Fibroblast of mammary gland (primary cell): ENCODE data around the gene ARHGAP10.

Source experiments
- DNase-seq: peaks from one replicate; pipeline ENCODE4 v3.0.0-alpha.2; 2010; ENCODE audit warnings: low read depth
- H3K4me3 ChIP-seq: 2 replicates; pipeline ENCODE4 v1.5.1; 2011; ENCODE audit warnings: low read depth, mild to moderate bottlenecking, low read length, moderate library complexity; ENCODE audit not compliant: control insufficient read depth
- TF ChIP-seq, protein P1 (sequence below): conservative IDR thresholded peaks from 2 replicates; pipeline ENCODE4 v1.5.1; 2011; ENCODE audit warnings: low read depth, low read length, inconsistent platforms; ENCODE audit not compliant: control insufficient read depth, insufficient read depth

ARHGAP10 gene

DNA sequence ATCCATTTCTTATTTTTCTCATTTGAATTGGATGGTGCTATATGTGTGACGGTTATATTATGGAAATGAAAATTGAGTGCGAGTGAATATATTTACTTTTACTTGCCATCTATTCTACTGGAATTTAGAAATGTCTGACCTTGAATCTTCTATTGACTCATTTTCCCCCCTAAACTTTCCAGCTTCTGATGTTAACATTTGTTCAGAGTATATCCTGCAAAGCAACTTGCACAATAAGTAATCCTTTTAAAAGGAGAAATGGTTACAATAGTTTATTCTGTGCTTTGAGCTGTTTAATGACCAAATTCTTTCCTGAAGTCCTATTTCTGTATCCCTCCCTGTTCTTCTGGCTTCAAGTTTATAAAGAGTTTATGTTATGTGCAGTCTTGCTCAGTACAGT, 116.7 kb downstream of the ARHGAP10 start:
- DNase-seq = no peak
- no peak overlapping the region for H3K4me3 ChIP-seq
- TF ChIP-seq, protein P1, sequence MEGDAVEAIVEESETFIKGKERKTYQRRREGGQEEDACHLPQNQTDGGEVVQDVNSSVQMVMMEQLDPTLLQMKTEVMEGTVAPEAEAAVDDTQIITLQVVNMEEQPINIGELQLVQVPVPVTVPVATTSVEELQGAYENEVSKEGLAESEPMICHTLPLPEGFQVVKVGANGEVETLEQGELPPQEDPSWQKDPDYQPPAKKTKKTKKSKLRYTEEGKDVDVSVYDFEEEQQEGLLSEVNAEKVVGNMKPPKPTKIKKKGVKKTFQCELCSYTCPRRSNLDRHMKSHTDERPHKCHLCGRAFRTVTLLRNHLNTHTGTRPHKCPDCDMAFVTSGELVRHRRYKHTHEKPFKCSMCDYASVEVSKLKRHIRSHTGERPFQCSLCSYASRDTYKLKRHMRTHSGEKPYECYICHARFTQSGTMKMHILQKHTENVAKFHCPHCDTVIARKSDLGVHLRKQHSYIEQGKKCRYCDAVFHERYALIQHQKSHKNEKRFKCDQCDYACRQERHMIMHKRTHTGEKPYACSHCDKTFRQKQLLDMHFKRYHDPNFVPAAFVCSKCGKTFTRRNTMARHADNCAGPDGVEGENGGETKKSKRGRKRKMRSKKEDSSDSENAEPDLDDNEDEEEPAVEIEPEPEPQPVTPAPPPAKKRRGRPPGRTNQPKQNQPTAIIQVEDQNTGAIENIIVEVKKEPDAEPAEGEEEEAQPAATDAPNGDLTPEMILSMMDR = no peak

GRCh38 chr4:147851135-147851534, 119.2 kb downstream of the ARHGAP10 start:
- TF ChIP-seq, protein P1 = no peak
- DNase-seq = no peak

DNA sequence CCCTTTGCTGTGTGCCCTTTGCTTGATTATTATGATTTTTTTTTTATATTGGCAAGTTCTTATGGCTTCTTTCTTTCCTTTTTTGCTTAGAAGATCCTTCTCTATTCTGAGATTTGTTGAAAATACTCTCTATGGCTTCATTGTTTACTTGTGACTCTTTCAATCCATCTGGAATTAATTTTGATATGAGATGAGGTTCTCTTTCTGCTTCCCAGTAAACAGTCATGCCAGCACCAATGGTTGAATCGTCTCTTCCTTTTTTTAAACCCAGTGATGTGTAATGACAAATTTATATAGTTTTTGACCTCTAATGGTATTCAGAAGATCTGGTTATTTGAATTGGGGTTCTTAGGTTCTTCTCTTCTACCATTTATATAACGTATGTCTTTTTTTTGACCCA, 121.8 kb downstream of the ARHGAP10 start:
- peak; percentile 91 for DNase-seq
- no peak overlapping the region for H3K4me3 ChIP-seq
- TF ChIP-seq, protein P1 = no peak

More at GRCh38 chr4:147851135-147851534, 119.2 kb downstream of the ARHGAP10 start:
- H3K4me3 ChIP-seq = no peak overlapping the region

- no peak overlapping the region for H3K4me3 ChIP-seq
- TF ChIP-seq, protein P1 = no peak
- DNase-seq = no peak
Observed at GRCh38 chr4:147854154-147854553, 122.3 kb downstream of the ARHGAP10 start.

DNA sequence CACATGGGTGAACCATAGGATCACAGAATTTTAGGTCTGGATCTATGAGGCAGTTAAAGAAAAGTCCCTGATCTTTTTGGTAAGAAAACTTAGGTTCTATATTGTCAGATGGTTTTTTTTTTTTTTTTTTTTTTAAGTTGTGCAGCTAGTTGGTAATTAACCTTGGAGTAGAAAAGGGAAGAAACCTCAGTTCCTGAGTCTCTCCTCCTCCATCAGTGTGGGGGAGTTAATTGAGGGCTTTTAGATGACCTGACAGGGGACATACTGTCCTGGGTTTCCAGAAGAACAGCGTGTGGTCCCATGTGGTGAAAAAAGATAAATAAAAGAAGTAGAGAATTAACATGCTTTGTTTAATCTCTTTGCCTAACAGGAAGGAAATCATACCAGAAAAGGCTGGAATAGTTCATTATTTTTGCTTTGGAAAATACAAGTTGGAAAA, 123.7 kb downstream of the ARHGAP10 start:
- TF ChIP-seq, protein P1 = no peak
- no peak for DNase-seq
- H3K4me3 ChIP-seq = no peak overlapping the region

DNA sequence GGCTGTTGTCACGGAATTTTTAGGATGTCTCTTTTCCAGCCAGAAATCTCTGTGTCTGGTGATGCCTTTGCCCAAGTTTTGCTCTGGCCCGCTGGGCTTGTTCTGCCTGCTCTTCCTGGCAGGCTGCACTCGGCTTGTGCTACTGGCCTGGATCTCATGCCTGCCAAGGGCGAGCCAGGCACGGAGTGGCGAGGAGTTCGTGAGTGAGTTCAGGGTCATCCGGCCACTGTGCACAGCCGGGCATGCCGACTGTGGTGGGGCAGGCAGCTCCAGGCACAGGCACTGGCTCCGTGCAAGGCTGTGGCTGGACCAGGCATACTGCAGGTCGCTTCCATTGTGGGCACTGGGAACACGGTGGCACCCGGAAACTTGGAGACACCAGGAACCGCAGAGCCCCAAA, 129.1 kb downstream of the ARHGAP10 start:
- DNase-seq = no peak
- H3K4me3 ChIP-seq = no peak overlapping the region
- TF ChIP-seq, protein P1 = no peak
